GM18861 (cell line): ENCODE results near the gene ARL14EP.

Source experiments
- ATAC-seq: cut with Tn5 transposase; IDR thresholded peaks from one replicate; pipeline ENCODE4 v1.9.1; 2021; ENCODE audit not compliant: unreplicated experiment

The ARL14EP gene

DNA sequence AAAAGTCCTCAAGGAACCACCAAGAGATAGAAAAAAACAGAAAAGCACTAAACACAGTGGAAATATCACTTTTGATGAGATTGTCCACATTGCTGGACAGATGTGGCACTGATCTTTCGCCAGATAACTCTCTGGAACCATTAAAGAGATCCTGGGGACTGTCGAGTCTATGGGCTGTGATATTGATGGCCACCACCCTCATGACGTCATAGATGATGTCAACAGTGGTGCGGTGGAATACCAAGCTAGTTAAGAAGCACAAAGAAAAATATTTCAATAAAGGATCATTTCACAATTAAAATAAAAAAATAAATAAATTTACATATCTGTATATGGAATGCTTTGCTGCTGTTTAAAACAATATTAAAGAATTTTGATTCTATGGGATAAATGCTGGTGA is 45.5 kb downstream of the ARL14EP start:
- ATAC-seq: no peak

DNA sequence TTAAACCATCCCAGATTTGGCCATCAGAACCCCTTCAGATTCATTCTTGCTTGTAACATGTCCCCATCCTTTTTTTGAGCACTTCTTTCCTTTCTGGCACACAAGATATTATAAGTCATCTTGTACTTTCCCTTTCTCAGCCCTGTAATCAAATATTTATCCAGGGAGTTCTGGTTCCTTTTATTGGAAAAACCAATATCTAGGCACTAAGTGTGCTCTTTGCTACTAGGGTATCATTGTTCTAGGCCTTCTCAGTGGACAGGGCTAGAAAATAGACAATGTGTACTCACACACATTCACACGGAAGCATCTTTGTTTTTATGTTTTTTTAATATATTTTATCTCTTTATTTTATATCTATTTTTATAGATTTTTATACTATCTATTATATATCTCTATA is 47.3 kb downstream of the ARL14EP start:
- no peak for ATAC-seq

DNA sequence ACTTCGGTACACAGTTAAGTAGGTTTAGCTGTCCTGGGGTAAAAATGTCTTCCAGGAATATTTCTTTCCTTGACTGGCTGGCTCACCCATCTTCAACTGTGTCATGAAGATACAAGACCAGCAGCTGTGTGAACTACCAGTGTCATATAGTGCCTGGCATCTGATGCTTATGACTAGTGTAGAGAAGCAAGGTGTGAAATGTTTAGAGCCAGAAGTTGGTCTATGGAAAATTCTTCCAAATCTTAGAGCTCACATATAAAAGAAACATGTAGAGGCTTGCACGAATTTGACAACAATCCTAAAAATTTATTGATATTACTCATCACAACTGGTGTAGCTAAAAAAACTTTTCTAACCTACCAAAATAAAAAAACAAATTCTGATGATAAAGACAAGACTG is 54.4 kb downstream of the ARL14EP start:
- no peak for ATAC-seq

DNA sequence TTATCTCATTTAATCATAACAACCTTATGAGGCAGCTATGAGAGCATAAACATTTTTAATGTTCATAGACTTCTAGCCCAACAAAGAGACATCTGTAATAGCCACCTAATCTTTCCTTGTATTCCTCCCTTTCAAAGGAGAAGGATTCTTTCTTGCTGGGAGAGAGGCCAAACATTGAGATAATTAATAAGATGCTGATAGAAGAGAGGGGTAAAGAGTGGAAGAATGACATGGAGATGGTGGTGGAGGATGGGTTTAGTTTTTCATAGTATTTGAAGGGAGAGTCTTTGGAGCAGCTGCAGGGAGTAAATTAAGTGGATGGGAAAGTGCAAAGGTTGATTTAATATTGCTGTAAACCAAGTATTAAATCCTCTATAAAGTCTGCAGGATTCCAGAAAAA is 57.9 kb downstream of the ARL14EP start:
- no peak for ATAC-seq

DNA sequence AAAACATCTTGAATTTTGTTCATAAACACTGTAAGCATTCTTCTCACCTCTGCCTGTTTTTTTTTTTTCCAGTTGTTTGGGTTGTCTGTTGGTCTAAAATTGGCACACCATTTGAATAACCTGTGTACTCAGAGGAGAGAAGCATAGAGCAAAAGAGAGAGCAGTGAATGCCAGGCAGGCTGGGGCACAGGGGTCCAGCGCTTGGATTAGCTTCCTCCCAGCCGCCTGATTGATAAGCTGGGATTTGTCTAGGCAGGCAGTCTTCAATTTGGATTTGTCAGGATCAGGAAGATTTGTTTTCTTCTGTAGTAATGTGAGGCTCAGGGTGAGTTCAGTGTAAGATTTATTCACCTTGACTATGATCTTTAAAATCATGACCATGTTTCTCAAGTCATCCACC is 59.0 kb downstream of the ARL14EP start:
- no peak for ATAC-seq
